Brain pericyte (primary cell): ENCODE data around the gene PPP1R12B.
"Not testable (repeated sequence)": the region's sequence is repeated elsewhere in the genome, so short reads cannot be mapped to it uniquely, and the experiment has no call there.

Experiments used
- DNase-seq: peaks from one replicate; pipeline ENCODE4 v3.0.0-alpha.2; 2012; ENCODE audit warnings: low read depth, low spot score

Gene PPP1R12B

DNA sequence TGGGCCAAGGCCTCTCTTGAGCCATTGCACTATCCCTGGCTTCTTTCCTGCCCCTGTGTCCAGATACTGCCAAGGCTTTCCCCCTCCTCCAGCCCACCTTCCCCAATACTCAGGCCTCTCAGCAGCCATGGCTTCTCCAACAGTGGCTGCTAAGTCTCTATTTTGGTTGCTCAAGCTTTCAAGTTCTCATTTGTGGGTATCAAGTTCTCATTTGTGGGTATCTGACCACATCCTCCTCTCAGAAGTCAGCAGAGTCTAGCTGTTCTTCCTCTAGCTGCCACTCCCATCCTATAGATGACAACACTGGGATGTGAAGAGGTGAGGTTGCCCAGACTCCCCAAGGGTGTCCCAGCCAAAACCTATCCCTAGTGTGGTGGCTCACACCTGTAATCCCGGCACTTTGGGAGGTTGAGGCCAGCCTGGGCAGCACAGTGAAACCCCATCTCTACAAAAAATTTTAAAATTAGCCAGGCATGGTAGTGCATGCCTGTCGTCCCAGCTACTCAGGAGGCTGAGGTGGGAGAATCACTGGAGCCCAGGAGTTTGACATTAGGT is 280.8 kb downstream of the PPP1R12B start:
- DNase-seq = not testable (repeated sequence)

GRCh38 chr1:202630096-202630495 is 281.6 kb downstream of the PPP1R12B start:
- not testable (repeated sequence) for DNase-seq

GRCh38 chr1:202630541-202630940 is 282.0 kb downstream of the PPP1R12B start:
- no peak for DNase-seq

DNA sequence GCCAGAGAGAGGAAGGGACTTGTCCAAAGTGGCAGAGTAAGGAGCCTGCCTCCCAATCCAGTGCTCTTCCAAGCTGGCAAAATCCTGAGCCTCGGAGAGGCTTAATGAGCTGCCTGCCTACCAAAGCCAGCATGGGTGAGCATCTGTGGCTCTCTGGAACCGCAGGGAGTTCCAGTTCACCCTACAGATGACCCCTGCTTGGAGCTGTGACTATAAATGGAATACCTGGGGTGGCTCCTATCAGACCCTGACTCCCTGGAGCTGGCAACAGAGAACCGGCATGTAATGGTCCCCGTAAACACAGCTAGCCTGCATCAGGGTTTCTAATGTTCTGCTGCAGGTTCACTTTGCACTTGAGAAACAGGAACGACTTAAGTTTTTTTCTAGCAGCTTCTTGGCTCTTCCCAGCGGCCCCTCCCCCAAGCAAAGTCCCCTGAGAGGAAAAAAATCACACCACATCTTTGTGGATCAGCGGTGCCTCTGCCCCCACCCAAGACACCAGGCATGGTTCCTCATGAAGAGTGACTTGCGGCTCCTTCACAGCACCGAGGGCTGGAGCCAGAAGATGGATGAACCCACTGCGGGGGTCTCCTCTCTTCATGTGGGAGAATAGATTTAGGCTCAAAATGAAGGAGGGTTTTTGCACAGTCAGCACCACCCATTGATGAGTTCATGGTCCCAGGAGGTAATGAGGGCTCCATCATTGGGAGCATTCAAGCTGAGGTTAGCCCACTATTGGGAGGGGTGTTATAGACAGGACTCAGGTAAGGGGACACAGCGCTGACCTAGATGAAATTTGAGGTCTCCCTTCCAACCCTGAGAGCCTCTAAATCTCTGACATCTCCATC is 282.8 kb downstream of the PPP1R12B start:
- no peak for DNase-seq

GRCh38 chr1:202632241-202632640 is 283.7 kb downstream of the PPP1R12B start:
- DNase-seq = no peak

DNA sequence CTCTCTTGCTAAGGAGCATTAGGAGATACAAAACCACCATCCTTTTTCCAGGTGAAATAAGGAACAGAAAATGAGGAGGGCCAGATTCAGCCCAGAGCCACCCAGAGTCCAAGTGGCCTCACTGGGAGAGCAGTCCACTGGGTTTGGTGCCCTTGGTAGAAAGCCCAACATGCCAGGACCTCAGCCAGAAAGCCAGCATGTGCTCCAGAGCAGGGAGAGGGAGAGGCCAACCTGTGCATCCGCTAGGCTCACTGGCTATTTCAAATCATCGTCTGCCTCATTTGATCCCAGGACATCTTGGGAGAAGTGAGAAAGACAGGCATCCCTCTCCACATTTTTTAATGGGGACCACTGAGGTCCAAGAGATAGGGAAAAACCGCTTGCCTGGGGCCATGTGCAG is 287.7 kb downstream of the PPP1R12B start:
- DNase-seq = not testable (repeated sequence)

- not testable (repeated sequence) for DNase-seq
Measured at GRCh38 chr1:202637321-202638018, 289.0 kb downstream of the PPP1R12B start.

DNA sequence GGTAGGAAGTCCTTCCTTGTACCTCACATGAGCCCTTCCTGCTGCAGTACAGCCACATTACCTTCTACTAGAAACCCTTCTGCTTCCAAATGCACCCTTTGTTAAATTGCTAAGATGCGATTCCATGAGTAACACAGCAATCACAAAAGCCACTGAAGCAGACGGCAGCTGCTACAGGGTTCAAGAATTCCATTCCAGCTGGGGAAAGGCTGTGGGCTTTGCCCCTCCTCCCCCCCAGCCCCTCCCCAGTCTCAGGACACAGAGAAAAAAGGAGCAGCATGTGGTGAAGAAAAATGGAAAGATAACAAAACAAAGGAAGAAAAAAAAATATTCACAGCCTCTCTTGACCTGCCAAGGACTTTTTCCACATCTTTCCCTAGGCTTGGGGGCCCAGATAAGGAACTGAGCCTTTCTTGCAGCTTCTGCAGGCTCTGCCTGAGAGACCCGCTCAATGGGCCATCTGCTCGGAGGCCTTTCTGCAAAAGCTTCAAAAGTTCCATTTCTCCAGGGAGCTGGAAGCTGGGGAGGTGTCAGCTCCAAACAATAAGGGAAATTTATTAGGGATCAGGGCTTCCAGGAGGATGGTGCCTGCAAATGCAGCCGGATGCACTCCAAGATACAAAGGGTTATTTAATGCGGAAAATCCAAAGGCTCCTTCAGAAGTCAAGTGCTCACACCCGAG is 289.7 kb downstream of the PPP1R12B start:
- no peak for DNase-seq

GRCh38 chr1:202638701-202639305 is 290.3 kb downstream of the PPP1R12B start:
- not testable (repeated sequence) for DNase-seq

DNA sequence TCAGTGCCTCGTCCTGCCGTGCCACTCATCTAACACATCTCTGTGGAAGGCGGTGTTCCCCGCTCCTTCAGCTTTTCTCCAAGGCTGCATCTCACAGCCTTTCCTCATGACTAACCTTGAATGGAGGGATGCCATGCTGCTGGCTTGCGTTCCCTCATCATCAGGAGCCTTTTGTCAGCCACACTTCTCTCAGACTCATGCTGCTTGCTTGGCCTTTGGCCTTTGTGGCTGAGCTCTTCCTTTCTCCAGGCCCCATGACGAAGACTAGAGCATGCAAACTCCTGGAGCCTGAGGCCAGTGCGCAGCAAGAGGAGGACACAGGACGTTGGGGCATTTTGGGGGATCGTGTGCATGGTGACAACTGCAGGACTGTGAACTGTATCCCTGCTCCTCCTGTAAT is 291.0 kb downstream of the PPP1R12B start:
- DNase-seq = no peak

DNA sequence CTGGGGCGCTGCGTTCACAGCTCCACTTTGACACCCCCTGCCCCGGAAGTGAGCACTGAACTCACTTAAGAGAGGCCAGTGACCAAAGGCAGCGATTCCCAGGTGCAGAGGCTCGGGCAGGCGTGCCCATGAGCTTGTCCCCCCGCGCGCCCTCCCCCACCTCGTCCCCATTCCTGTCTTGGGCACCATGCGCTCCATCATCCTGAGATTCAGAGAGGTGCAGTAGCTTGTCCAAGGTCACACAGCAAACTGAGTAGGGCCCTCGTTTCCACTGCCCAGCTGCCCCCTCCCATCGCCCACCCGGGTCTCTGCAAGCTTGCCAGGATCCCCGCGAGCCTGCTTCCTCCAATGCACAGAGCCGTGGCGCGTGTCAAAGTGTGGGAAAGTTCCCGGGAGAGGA is 293.7 kb downstream of the PPP1R12B start:
- no peak for DNase-seq
